ENCODE measurements around the gene STK38. TPM values are rescaled to one million over a fixed set of nuclear protein-coding genes. Genes with fewer than 3 reads are reported as not detected.
A peak's percentile ranks its signal among the peaks of the same experiment; 100 is the strongest.

Gene STK38
- total RNA-seq, 6 experiments from 2014 or later: 12.5 to 19.2 (median 16.1) TPM

- no peak for ATAC-seq
- 75% methylated on average over 1 of the region's 1 CpG for WGBS (ENCODE audit: insufficient coverage, low coverage, low lambda C conversion rate, missing lambda C conversion rate)
Measured at GRCh38 chr6:36550473-36551000, 3.3 kb upstream of the STK38 start.

GRCh38 chr6:36548401-36548743 is 1.1 kb upstream of the STK38 start:
- no peaks in the 10 kb centered on the region for H3K9me3 ChIP-seq
- no peak for ATAC-seq
- no peak overlapping the region for H3K4me3 ChIP-seq
- H3K27me3 ChIP-seq: no peaks in the 10 kb centered on the region
- TF ChIP-seq POLR2A (IDR thresholded peaks at IDR 0.05): no peak
- no peak for TF ChIP-seq CTCF (IDR thresholded peaks at IDR 0.05)
- no peak overlapping the region for H3K27ac ChIP-seq
- no peaks in the 10 kb centered on the region for H3K36me3 ChIP-seq
- no peak for DNase-seq
- intact Hi-C loops (cut with DNase I): no loop called here
- 92% methylated on average over 2 of the region's 2 CpGs for WGBS (ENCODE audit: insufficient coverage, low coverage, low lambda C conversion rate, missing lambda C conversion rate)
- peaks cover 0 to 21% (median 9%) of the 10 kb centered on the region in 4 donors for H3K4me1 ChIP-seq

More at GRCh38 chr6:36550473-36551000, 3.3 kb upstream of the STK38 start:
- peaks cover 0 to 6% (median 2%) of the 10 kb centered on the region in 4 donors for H3K4me1 ChIP-seq
- no peaks in the 10 kb centered on the region for H3K9me3 ChIP-seq
- no peaks in the 10 kb centered on the region for H3K27me3 ChIP-seq
- no peak overlapping the region for H3K27ac ChIP-seq
- no peak for DNase-seq
- H3K36me3 ChIP-seq: no peaks in the 10 kb centered on the region
- no peak overlapping the region for H3K4me3 ChIP-seq
- TF ChIP-seq POLR2A (IDR thresholded peaks at IDR 0.05) (no peak), CTCF (IDR thresholded peaks at IDR 0.05) (no peak)
- intact Hi-C loops (cut with DNase I): no loop called here

DNA sequence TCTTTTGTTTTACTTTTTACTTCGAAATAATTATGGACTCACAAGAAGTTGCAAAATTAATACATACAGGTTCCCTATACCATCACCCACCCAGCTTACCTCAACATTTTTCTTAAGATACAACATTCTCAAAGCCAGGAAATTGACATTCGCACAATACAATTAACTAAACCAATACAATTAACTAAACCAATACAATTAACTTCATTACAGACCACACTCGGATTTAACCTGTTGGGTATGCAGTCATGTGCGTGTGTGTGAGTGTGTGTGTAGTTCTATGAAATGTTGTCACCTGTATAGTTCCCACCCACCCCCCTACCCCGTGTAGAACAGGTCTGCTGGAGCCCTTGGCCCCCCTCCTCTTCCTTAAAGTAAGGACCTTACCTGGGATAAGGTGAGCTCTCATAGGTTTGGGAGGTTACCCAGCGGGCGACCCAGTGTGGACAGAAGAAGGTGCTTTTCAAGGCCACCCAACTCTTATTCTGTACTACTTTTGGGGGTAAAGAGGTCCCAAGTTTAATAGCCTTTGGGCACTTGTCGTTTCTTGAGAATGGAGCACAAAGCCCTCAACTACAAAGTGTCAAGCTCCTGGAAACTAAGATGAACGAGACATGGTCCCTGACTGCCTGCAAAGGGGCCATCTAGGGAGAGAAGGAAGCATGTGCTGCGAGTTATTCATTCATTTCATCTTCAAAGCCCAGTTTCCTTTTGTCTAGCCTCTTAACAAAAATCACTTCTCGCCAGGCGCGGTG is 544 bp upstream of the STK38 start:
- Histone ChIP-seq H3K4me3 (no peak overlapping the region), H3K4me1 (peaks cover 0 to 21% (median 9%) of the 10 kb centered on the region in 4 donors), H3K36me3 (no peaks in the 10 kb centered on the region), H3K9me3 (no peaks in the 10 kb centered on the region), H3K27me3 (no peaks in the 10 kb centered on the region), H3K27ac (peak overlapping the region in 2 of 3 donors; percentile 93 to 99)
- 58% methylated on average over 10 of the region's 13 CpGs for WGBS (ENCODE audit: insufficient coverage, low coverage, low lambda C conversion rate, missing lambda C conversion rate)
- DNase-seq (no peak), ATAC-seq (no peak)
- TF ChIP-seq CTCF (IDR thresholded peaks at IDR 0.05) (no peak), POLR2A (IDR thresholded peaks at IDR 0.05) (no peak)
- intact Hi-C loops (cut with DNase I): no loop called here

- Histone ChIP-seq H3K4me3 (peak overlapping the region; percentile 87 to 100 (median 92)), H3K4me1 (peaks cover 0 to 21% (median 9%) of the 10 kb centered on the region in 4 donors), H3K9me3 (no peaks in the 10 kb centered on the region), H3K27ac (peak overlapping the region; percentile 86 to 99 (median 93)), H3K27me3 (no peaks in the 10 kb centered on the region), H3K36me3 (no peaks in the 10 kb centered on the region)
- 0% methylated on average over 15 of the region's 15 CpGs for WGBS (ENCODE audit: insufficient coverage, low coverage, low lambda C conversion rate, missing lambda C conversion rate)
- TF ChIP-seq CTCF (IDR thresholded peaks at IDR 0.05) (no peak), POLR2A (IDR thresholded peaks at IDR 0.05) (no peak)
- DNase-seq (no peak), ATAC-seq (peak; percentile 11 to 31 (median 24))
- intact Hi-C loops (cut with DNase I): no loop called here
Measured at GRCh38 chr6:36546308-36546919, 865 bp downstream of the STK38 start.
